GM23338 (cell line): ENCODE data around the gene TRIM32.

Experiments
- CREB1 ChIP-seq: fragments of 250-450 bp; sonication (Bioruptor Pico); IDR thresholded peaks from 2 replicates; pipeline ENCODE4 v1.5.0; 2020; ENCODE audit warnings: low read depth, mild to moderate bottlenecking, moderate library complexity
- EZH2 ChIP-seq: fragments of 200-600 bp; sonication (generic); IDR thresholded peaks from one replicate; pipeline ENCODE4 v1.8.0; 2017; ENCODE audit warnings: antibody characterized with exemption, mild to moderate bottlenecking, low read depth; ENCODE audit not compliant: unreplicated experiment
- EZH2phosphoT487 ChIP-seq: fragments of 200-600 bp; sonication (generic); IDR thresholded peaks from one replicate; pipeline ENCODE4 v1.8.1; 2018; ENCODE audit warnings: antibody characterized with exemption; ENCODE audit not compliant: unreplicated experiment
- POLR2AphosphoS5 ChIP-seq: IDR thresholded peaks from 2 replicates; pipeline ENCODE4 v1.6.1; 2016; ENCODE audit warnings: antibody characterized with exemption, low read depth
- ZNF331 ChIP-seq: fragments of 250-450 bp; sonication (Bioruptor Pico); IDR thresholded peaks from 2 replicates; pipeline ENCODE4 v1.5.0; 2020; ENCODE audit warnings: low read depth, mild to moderate bottlenecking, moderate library complexity
- TF ChIP-seq, protein P1 (sequence below), 2 experiments: fragments of 200-600 bp in 1 of 2; sonication (generic) in 1 of 2; conservative IDR thresholded peaks; 2 replicates each; pipeline versions ENCODE4 v1.5.1 to v1.6.1; 2016 to 2017; ENCODE audit warnings: antibody characterized with exemption in 2 of 2, low read depth in 2 of 2, mild to moderate bottlenecking in 2 of 2, moderate library complexity in 1 of 2
- TF ChIP-seq, protein P2 (sequence below): IDR thresholded peaks from 2 replicates; pipeline ENCODE4 v1.6.1; 2016; ENCODE audit warnings: antibody characterized with exemption
- TF ChIP-seq, protein P3 (sequence below): IDR thresholded peaks from one replicate; pipeline ENCODE4 v1.6.1; 2018; ENCODE audit warnings: antibody characterized with exemption; ENCODE audit not compliant: unreplicated experiment

DNA sequence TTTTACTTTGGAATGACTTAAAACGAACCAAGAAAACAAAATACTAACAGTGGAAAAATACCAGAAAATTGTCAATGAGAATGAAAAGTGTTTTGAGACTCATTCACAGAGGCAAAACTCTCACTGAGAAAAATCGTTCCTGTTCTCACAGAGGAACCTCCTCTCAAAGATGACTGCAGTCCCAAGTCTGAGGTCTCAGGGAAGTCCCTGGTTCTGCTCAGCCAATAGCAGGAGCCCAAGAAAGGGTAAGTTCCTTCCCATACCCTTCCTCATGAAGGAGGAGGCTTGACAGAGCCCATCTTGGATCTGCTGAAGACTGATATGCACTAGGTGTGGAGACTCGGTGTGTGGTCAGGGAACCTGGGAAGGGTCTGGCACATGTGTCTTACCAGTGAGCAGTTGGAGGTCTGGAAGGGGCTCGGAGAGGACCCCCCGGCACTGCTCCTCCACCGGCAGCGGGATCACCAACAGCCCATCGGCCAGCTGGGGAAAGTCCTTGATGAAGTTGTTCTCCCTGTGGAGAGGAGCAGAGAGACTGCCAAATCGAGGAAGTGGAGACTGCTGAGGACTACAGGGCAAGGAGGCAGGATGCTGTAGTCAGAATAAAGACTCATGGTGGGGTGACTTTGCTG, 46.0 kb downstream of the TRIM32 start:
- TF ChIP-seq EZH2 (no peak), EZH2phosphoT487 (no peak), POLR2AphosphoS5 (no peak), ZNF331 (no peak), CREB1 (CRISPR knock-in tag) (no peak)
- TF ChIP-seq, protein P1, sequence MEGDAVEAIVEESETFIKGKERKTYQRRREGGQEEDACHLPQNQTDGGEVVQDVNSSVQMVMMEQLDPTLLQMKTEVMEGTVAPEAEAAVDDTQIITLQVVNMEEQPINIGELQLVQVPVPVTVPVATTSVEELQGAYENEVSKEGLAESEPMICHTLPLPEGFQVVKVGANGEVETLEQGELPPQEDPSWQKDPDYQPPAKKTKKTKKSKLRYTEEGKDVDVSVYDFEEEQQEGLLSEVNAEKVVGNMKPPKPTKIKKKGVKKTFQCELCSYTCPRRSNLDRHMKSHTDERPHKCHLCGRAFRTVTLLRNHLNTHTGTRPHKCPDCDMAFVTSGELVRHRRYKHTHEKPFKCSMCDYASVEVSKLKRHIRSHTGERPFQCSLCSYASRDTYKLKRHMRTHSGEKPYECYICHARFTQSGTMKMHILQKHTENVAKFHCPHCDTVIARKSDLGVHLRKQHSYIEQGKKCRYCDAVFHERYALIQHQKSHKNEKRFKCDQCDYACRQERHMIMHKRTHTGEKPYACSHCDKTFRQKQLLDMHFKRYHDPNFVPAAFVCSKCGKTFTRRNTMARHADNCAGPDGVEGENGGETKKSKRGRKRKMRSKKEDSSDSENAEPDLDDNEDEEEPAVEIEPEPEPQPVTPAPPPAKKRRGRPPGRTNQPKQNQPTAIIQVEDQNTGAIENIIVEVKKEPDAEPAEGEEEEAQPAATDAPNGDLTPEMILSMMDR (conservative IDR thresholded peaks at IDR 0.05; ENCODE audit: low read depth in 2 of 2) = no peak
- TF ChIP-seq, protein P2, sequence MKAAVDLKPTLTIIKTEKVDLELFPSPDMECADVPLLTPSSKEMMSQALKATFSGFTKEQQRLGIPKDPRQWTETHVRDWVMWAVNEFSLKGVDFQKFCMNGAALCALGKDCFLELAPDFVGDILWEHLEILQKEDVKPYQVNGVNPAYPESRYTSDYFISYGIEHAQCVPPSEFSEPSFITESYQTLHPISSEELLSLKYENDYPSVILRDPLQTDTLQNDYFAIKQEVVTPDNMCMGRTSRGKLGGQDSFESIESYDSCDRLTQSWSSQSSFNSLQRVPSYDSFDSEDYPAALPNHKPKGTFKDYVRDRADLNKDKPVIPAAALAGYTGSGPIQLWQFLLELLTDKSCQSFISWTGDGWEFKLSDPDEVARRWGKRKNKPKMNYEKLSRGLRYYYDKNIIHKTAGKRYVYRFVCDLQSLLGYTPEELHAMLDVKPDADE = no peak
- TF ChIP-seq, protein P3, sequence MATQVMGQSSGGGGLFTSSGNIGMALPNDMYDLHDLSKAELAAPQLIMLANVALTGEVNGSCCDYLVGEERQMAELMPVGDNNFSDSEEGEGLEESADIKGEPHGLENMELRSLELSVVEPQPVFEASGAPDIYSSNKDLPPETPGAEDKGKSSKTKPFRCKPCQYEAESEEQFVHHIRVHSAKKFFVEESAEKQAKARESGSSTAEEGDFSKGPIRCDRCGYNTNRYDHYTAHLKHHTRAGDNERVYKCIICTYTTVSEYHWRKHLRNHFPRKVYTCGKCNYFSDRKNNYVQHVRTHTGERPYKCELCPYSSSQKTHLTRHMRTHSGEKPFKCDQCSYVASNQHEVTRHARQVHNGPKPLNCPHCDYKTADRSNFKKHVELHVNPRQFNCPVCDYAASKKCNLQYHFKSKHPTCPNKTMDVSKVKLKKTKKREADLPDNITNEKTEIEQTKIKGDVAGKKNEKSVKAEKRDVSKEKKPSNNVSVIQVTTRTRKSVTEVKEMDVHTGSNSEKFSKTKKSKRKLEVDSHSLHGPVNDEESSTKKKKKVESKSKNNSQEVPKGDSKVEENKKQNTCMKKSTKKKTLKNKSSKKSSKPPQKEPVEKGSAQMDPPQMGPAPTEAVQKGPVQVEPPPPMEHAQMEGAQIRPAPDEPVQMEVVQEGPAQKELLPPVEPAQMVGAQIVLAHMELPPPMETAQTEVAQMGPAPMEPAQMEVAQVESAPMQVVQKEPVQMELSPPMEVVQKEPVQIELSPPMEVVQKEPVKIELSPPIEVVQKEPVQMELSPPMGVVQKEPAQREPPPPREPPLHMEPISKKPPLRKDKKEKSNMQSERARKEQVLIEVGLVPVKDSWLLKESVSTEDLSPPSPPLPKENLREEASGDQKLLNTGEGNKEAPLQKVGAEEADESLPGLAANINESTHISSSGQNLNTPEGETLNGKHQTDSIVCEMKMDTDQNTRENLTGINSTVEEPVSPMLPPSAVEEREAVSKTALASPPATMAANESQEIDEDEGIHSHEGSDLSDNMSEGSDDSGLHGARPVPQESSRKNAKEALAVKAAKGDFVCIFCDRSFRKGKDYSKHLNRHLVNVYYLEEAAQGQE = no peak
